ENCODE results near the gene KIF3B.
A peak's percentile ranks its signal among the peaks of the same experiment; 100 is the strongest.
"Not testable (repeated sequence)": the region's sequence is repeated elsewhere in the genome, so short reads cannot be mapped to it uniquely, and the experiment has no call there.

The KIF3B gene

GRCh38 chr20:32277361-32278198 is at the start of gene KIF3B:
Gene KIF3B, plus strand, starts transcription at chr20:32277651. Its CDS starts 32,127 bp downstream, at chr20:32309778.
- DNase-seq: peak; percentile 89

- DNase-seq: no peak
Measured at GRCh38 chr20:32227744-32228688, 49.4 kb upstream of the KIF3B start.

- DNase-seq: no peak
Measured at GRCh38 chr20:32229251-32229747, 48.2 kb upstream of the KIF3B start.

GRCh38 chr20:32230707-32231106 is 46.7 kb upstream of the KIF3B start:
- no peak for DNase-seq

- no peak for DNase-seq
Measured at GRCh38 chr20:32231245-32231644, 46.2 kb upstream of the KIF3B start.

- DNase-seq: no peak
Measured at GRCh38 chr20:32231847-32232246, 45.6 kb upstream of the KIF3B start.

GRCh38 chr20:32232326-32232886 is 45.0 kb upstream of the KIF3B start:
- DNase-seq: no peak

GRCh38 chr20:32233286-32233685 is 44.2 kb upstream of the KIF3B start:
- DNase-seq: no peak

GRCh38 chr20:32234135-32234808 is 43.2 kb upstream of the KIF3B start:
- DNase-seq: no peak

GRCh38 chr20:32235331-32236047 is 42.0 kb upstream of the KIF3B start:
- no peak for DNase-seq

- DNase-seq: no peak
Measured at GRCh38 chr20:32236048-32236533, 41.4 kb upstream of the KIF3B start.

GRCh38 chr20:32236819-32237218 is 40.6 kb upstream of the KIF3B start:
- no peak for DNase-seq

GRCh38 chr20:32237419-32237818 is 40.0 kb upstream of the KIF3B start:
- no peak for DNase-seq

GRCh38 chr20:32238483-32239425 is 38.7 kb upstream of the KIF3B start:
- no peak for DNase-seq

- no peak for DNase-seq
Measured at GRCh38 chr20:32240205-32240604, 37.2 kb upstream of the KIF3B start.

- no peak for DNase-seq
Measured at GRCh38 chr20:32241807-32242206, 35.6 kb upstream of the KIF3B start.

GRCh38 chr20:32244150-32244823 is 33.2 kb upstream of the KIF3B start:
- no peak for DNase-seq

GRCh38 chr20:32244959-32245358 is 32.5 kb upstream of the KIF3B start:
- DNase-seq: no peak

GRCh38 chr20:32246208-32246607 is 31.2 kb upstream of the KIF3B start:
- DNase-seq: not testable (repeated sequence)

GRCh38 chr20:32248043-32248442 is 29.4 kb upstream of the KIF3B start:
- no peak for DNase-seq

All from eye (tissue), 1 donor.